ENCODE data around the gene CCDC17.
A peak's percentile ranks its signal among the peaks of the same experiment; 100 is the strongest.
"Not testable (repeated sequence)": the region's sequence is repeated elsewhere in the genome, so short reads cannot be mapped to it uniquely, and the experiment has no call there.

Gene CCDC17

DNA sequence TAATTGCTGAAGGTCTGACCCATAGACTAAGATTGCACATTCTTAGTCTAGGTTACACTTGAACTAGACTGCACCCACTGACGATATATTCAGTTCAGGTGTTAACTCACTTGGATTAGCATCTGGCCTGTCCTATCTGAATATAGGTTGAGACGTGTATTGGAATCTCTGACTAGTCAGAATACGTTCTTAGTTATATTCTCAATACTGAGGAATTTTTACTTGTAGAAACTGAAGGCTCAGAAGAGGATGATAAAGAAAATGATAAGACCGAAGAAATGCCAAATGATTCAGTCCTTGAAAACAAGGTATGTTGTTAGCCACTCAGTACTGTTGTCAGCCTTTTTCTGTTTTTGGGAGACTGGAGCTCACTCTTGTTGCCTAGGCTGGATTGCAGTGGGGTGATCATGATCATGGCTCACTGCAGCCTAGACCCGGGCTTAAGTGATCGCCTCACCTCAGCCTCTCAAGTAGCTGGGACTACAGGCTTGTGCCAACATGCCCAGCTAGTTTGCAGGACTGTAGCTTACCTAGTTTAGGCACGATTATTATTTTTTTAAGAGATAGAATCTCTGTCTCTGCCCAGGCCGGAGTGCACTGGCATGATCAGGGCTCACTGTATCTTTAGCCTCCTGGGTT, 10.8 kb downstream of the CCDC17 start:
- no peak for DNase-seq (ENCODE audit: low read depth)
- TF ChIP-seq MYC (IDR thresholded peaks at IDR 0.05; ENCODE audit: low read depth, low read length) (no peak), POLR2A (IDR thresholded peaks at IDR 0.05; ENCODE audit: extremely low read depth, insufficient read length) (no peak)
- TF ChIP-seq, protein P1, sequence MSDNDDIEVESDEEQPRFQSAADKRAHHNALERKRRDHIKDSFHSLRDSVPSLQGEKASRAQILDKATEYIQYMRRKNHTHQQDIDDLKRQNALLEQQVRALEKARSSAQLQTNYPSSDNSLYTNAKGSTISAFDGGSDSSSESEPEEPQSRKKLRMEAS (IDR thresholded peaks at IDR 0.05; ENCODE audit: low read depth, low read length): no peak
- TF ChIP-seq, protein P2, sequence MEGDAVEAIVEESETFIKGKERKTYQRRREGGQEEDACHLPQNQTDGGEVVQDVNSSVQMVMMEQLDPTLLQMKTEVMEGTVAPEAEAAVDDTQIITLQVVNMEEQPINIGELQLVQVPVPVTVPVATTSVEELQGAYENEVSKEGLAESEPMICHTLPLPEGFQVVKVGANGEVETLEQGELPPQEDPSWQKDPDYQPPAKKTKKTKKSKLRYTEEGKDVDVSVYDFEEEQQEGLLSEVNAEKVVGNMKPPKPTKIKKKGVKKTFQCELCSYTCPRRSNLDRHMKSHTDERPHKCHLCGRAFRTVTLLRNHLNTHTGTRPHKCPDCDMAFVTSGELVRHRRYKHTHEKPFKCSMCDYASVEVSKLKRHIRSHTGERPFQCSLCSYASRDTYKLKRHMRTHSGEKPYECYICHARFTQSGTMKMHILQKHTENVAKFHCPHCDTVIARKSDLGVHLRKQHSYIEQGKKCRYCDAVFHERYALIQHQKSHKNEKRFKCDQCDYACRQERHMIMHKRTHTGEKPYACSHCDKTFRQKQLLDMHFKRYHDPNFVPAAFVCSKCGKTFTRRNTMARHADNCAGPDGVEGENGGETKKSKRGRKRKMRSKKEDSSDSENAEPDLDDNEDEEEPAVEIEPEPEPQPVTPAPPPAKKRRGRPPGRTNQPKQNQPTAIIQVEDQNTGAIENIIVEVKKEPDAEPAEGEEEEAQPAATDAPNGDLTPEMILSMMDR (IDR thresholded peaks at IDR 0.05; ENCODE audit: low read depth, low read length): no peak
- no peak overlapping the region for H3K4me3 ChIP-seq (ENCODE audit: low read depth, low read length)

DNA sequence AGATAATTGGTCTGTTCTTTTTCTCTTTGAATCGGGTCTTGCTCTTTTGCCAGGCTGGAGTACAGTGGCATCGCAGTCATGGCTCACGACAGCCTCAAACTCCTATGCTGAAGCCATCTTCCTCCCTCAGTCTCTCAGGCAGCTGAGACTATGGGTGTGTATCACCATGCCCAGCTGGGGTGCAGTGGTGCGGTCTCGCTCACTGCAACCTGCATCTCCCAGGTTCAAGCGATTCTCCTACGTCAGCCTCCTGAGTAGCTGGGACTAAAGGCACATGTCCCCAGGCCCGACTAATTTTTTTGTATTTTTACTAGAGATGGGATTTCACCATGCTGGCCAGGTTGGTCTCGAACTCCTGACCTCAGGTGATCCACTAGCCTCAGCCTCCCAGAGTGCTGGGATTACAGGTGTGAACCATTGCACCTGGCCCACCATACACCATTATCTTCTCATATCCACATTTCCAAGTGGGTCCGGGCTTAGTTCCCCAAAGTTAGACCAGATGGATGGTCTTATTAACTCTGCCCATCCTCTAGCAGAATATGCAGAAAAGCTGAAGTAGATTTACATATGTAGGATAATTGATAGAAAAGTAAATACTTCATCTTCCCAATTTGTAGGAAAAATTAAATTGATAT, 13.1 kb downstream of the CCDC17 start:
- no peak overlapping the region for H3K4me3 ChIP-seq (ENCODE audit: low read depth, low read length)

DNA sequence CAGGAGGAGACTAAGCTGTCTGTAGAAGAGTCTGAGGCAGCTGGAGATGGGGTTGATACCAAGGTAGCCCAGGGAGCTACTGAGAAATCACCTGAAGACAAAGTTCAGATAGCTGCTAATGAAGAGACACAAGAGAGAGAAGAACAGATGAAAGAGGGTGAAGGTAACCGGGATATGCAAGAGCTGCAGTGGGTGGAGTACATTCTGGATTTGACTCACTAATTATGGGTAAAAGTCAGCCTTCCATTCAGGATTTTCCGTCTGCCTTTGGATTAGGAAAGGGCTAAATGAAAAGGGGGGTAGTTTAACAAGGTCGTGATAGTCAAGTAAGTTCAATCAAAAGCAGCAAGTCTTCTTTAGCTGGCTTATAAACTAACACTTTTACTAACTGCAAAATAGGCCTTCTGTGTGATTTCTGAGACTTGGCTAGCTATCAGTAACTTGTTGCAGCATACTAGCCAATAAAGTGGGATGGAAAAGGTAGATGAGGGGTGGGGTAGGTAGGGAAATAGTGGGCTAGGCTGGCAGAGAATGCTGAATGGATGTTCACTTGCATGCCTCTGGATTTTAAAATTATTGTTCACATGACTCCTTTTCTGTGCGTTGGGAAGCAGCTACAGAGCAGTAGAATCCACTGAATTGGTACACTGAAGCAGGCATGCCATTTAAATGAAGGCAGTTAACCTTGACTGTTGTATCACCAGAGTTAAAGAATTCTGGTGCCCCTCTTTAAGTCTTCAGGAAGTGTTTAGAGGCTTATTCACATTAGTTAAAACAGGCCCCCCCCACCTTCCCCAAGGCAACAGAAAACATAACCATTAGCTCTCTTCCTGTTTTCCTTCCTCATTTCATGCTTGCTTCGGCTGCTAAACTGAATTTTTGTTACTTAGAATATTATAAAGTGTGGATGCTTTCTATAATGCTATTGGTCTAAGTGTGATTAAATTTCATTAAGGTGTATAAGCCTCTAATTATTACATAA, 15.4 kb downstream of the CCDC17 start:
- no peak overlapping the region for H3K4me3 ChIP-seq (ENCODE audit: low read depth, low read length)
- TF ChIP-seq MYC (IDR thresholded peaks at IDR 0.05; ENCODE audit: low read depth, low read length): no peak
- TF ChIP-seq, protein P1 (IDR thresholded peaks at IDR 0.05; ENCODE audit: low read depth, low read length): no peak
- TF ChIP-seq POLR2A (IDR thresholded peaks at IDR 0.05; ENCODE audit: extremely low read depth, insufficient read length): no peak
- TF ChIP-seq, protein P2 (IDR thresholded peaks at IDR 0.05; ENCODE audit: low read depth, low read length): no peak
- peak; percentile 42 for DNase-seq (ENCODE audit: low read depth)

More for the DNA sequence above, 13.1 kb downstream of the CCDC17 start:
- no peak for DNase-seq (ENCODE audit: low read depth)
- TF ChIP-seq, protein P2 (IDR thresholded peaks at IDR 0.05; ENCODE audit: low read depth, low read length): no peak
- TF ChIP-seq POLR2A (IDR thresholded peaks at IDR 0.05; ENCODE audit: extremely low read depth, insufficient read length) (no peak), MYC (IDR thresholded peaks at IDR 0.05; ENCODE audit: low read depth, low read length) (no peak)
- TF ChIP-seq, protein P1 (IDR thresholded peaks at IDR 0.05; ENCODE audit: low read depth, low read length): no peak

DNA sequence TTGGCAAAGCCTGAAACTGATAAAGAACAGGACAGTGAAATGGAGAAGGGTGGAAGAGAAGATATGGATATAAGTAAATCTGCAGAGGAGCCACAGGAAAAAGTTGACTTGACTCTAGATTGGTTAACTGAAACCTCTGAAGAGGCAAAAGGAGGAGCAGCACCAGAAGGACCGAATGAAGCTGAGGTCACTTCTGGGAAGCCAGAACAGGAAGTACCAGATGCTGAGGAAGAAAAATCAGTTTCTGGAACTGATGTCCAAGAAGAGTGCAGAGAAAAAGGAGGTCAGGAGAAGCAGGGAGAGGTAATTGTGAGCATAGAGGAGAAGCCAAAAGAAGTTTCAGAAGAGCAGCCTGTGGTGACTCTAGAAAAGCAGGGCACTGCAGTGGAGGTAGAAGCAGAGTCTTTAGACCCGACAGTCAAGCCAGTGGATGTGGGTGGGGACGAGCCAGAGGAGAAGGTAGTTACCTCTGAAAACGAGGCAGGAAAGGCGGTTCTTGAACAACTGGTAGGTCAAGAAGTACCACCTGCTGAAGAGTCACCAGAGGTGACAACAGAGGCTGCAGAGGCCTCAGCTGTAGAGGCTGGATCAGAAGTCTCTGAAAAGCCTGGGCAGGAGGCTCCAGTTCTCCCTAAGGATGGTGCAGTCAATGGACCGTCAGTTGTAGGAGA, 16.3 kb downstream of the CCDC17 start:
- no peak for DNase-seq (ENCODE audit: low read depth)
- H3K4me3 ChIP-seq (ENCODE audit: low read depth, low read length): no peak overlapping the region
- TF ChIP-seq, protein P1 (IDR thresholded peaks at IDR 0.05; ENCODE audit: low read depth, low read length): no peak
- TF ChIP-seq POLR2A (IDR thresholded peaks at IDR 0.05; ENCODE audit: extremely low read depth, insufficient read length) (no peak), MYC (IDR thresholded peaks at IDR 0.05; ENCODE audit: low read depth, low read length) (no peak)
- TF ChIP-seq, protein P2 (IDR thresholded peaks at IDR 0.05; ENCODE audit: low read depth, low read length): no peak

DNA sequence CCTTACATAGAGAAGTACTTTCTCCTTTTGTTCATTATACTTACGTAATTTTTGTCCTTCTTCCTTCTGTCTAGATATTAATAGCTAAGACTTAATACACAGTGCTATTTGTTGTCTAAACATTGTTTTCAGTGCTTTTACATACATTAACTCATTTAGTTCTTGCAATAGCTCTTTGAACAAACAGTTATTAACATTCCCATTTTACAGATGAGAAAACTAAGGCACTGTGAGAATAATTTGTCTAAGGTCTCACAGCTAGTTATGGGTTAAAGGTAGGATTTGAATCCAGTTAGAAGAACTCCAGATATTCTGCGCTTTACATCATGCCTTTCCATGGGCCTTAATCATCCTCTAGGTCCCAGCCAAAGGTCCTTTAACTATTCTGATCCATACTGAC, 19.6 kb downstream of the CCDC17 start:
- TF ChIP-seq, protein P1 (IDR thresholded peaks at IDR 0.05; ENCODE audit: low read depth, low read length): no peak
- TF ChIP-seq, protein P2 (IDR thresholded peaks at IDR 0.05; ENCODE audit: low read depth, low read length): no peak
- TF ChIP-seq MYC (IDR thresholded peaks at IDR 0.05; ENCODE audit: low read depth, low read length) (no peak), POLR2A (IDR thresholded peaks at IDR 0.05; ENCODE audit: extremely low read depth, insufficient read length) (no peak)
- H3K4me3 ChIP-seq (ENCODE audit: low read depth, low read length): no peak overlapping the region
- no peak for DNase-seq (ENCODE audit: low read depth)

DNA sequence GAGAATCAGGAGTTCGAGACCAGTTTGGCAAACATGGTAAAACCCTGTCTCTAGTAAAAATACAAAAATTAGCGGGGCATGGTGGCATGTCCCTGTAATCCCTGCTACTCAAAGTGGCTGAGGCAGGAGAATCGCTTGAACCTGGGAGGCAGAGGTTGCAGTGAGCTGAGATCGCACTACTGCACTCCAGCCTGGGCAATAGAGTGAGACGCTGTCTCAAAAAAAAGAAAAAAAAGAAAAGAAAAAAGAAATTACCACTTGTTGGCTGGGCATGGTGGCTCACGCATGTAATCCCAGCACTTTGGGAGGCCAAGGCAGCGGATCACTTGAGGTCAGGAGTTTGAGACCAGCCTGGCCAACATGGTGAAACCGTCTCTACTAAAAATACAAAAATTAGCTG, 27.1 kb downstream of the CCDC17 start:
- H3K4me3 ChIP-seq (ENCODE audit: low read depth, low read length); DNase-seq (ENCODE audit: low read depth): not testable (repeated sequence)
